Measurements from ENCODE around the gene ADSS1.

Gene ADSS1

GRCh38 chr14:104776961-104777807, 53.2 kb downstream of the ADSS1 start:
- Histone ChIP-seq H3K36me3 (peaks cover 57 to 98% (median 90%) of the 10 kb centered on the region in 11 experiments), H3K27ac (no peak overlapping the region), H3K4me2 (no peak overlapping the region), H3K9ac (0 out of 22 replicates have a peak overlapping the region, but pooled peaks of 1 of the 11 experiments have one; percentile 23), H3K4me1 (peaks cover 0 to 7% (median 0%) of the 10 kb centered on the region in 10 experiments; a peak in 1 of 20 replicates), H3K4me3 (no peak overlapping the region), H4K20me1 (peaks cover 48 to 100% (median 92%) of the 10 kb centered on the region in 11 experiments), H3K27me3 (no peaks in the 10 kb centered on the region), H3K9me3 (replicated peaks in 1 of 11) (peaks cover 0 to 13% (median 6%) of the 10 kb centered on the region in 11 experiments; a peak in 16 of 22 replicates)
- no peak for TF ChIP-seq Cebpa-rat (IDR thresholded peaks at IDR 0.05)

GRCh38 chr14:104777808-104778249, 53.8 kb downstream of the ADSS1 start:
- no peak for TF ChIP-seq Cebpa-rat (IDR thresholded peaks at IDR 0.05)
- Histone ChIP-seq H3K4me1 (peaks cover 0 to 10% (median 2%) of the 10 kb centered on the region in 10 experiments; a peak in 9 of 20 replicates), H3K4me2 (no peak overlapping the region), H3K9ac (0 out of 22 replicates have a peak overlapping the region, but pooled peaks of 1 of the 11 experiments have one; percentile 23), H3K36me3 (peaks cover 51 to 98% (median 85%) of the 10 kb centered on the region in 11 experiments), H3K27me3 (no peaks in the 10 kb centered on the region), H3K4me3 (no peak overlapping the region), H3K9me3 (replicated peaks in 1 of 11) (peaks cover 0 to 7% (median 0%) of the 10 kb centered on the region in 11 experiments; a peak in 5 of 22 replicates), H4K20me1 (peaks cover 55 to 100% (median 92%) of the 10 kb centered on the region in 11 experiments), H3K27ac (no peak overlapping the region)

GRCh38 chr14:104778694-104779331, 54.8 kb downstream of the ADSS1 start:
- Histone ChIP-seq H3K27me3 (no peaks in the 10 kb centered on the region), H3K4me1 (peaks cover 0 to 16% (median 8%) of the 10 kb centered on the region in 10 experiments; a peak in 15 of 20 replicates), H4K20me1 (peaks cover 62 to 100% (median 92%) of the 10 kb centered on the region in 11 experiments), H3K4me2 (no peak overlapping the region), H3K27ac (no peak overlapping the region), H3K9me3 (replicated peaks in 1 of 11) (no peaks in the 10 kb centered on the region), H3K36me3 (peaks cover 42 to 95% (median 78%) of the 10 kb centered on the region in 11 experiments), H3K4me3 (no peak overlapping the region), H3K9ac (0 out of 22 replicates have a peak overlapping the region, but pooled peaks of 2 of the 11 experiments have one; percentile 1 to 7)
- no peak for TF ChIP-seq Cebpa-rat (IDR thresholded peaks at IDR 0.05)

DNA sequence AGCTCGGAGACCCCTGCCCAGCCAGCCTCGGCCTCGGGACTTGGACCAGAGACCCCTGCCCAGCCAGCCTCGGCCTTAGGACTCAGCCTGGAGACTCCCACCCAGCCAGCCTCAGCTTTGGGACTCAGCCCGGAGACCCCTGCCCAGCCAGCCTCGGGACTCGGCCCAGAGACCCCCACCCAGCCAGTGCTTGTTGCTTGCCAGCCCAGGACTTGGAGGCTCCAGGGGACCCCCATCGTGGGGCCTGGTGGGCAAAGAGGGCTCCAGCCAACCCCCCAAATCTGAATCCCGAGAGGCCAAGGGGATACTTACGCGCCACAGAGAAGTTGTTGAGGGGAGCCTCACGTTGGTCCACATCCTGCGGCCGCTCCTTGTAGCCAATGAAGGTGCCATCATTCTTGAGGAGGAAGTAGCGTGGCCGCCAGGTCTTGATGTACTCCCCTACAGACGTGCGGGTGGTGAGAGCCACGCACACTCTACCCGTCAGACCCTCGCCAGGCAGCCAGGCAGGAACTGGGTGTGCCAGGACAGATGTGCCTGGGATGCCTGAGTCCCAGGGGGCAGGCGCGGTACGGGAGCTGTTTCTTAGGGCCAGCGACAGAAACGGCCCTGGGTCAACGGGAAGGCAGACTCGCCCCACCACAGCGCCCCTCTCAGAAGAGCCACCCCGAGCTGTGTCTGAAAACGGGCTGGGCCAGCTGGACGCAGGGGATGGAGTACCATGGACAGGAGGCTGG, 55.9 kb downstream of the ADSS1 start:
- H3K9ac ChIP-seq, result no peak overlapping the region
- peaks cover 73 to 100% (median 94%) of the 10 kb centered on the region in 11 experiments for H4K20me1 ChIP-seq
- no peak overlapping the region for H3K27ac ChIP-seq
- peaks cover 0 to 27% (median 20%) of the 10 kb centered on the region in 10 experiments; a peak in 16 of 20 replicates for H3K4me1 ChIP-seq
- TF ChIP-seq Cebpa-rat (IDR thresholded peaks at IDR 0.05), result no peak
- H3K9me3 ChIP-seq (replicated peaks in 1 of 11), result no peaks in the 10 kb centered on the region
- no peak overlapping the region for H3K4me2 ChIP-seq
- H3K4me3 ChIP-seq, result no peak overlapping the region
- no peaks in the 10 kb centered on the region for H3K27me3 ChIP-seq
- H3K36me3 ChIP-seq, result peaks cover 32 to 95% (median 73%) of the 10 kb centered on the region in 11 experiments

- Histone ChIP-seq H3K4me2 (no peak overlapping the region), H3K27me3 (no peaks in the 10 kb centered on the region), H3K27ac (no peak overlapping the region), H3K9me3 (replicated peaks in 1 of 11) (no peaks in the 10 kb centered on the region), H3K4me1 (peaks cover 2 to 33% (median 26%) of the 10 kb centered on the region in 10 experiments), H3K4me3 (no peak overlapping the region), H3K9ac (no peak overlapping the region), H4K20me1 (peaks cover 79 to 100% (median 95%) of the 10 kb centered on the region in 11 experiments), H3K36me3 (peaks cover 36 to 95% (median 69%) of the 10 kb centered on the region in 11 experiments)
- no peak for TF ChIP-seq Cebpa-rat (IDR thresholded peaks at IDR 0.05)
These were observed 56.5 kb downstream of the ADSS1 start for GRCh38 chr14:104780513-104781030.

DNA sequence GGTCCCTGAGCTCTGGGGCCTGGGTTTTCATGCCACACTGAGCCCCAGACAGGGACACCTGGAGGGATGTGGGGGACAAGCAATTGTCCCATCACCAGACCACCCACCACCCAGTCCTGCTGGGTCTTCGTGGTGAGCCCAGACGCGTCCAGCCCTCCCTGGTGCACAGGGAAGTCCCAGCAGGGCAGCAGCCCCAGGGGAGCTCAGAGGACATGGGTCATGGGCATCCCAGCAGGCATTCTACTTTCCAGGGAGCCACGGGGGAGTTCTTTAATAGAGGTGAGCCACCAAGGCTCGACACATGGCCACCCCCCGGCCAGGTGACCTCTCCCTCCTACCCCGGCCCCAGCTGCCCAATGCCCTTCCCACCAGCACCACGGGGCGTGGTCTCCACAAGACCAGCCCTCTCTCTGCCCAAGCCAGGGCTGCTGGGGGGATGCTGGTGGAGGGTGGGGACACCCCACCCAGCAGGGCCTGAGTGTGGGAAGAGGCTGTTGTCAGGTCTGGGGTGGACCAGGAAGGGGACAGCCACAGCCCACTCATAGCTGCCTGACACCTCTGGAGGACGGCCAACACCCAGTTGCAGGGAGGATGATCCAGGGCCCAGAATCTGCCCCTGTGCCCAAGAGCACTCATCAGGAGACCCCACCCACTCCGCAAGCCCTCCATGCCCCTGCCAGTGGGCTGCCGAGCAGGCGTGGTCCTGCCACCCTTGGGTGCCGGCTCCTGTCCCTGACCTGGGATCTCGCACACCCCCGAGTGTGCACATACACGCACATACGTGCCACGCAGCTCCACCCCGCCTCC, 57.4 kb downstream of the ADSS1 start:
- TF ChIP-seq Cebpa-rat (IDR thresholded peaks at IDR 0.05), result no peak
- Histone ChIP-seq H3K4me2 (no peak overlapping the region), H3K9me3 (replicated peaks in 1 of 11) (no peaks in the 10 kb centered on the region), H4K20me1 (peaks cover 86 to 100% (median 96%) of the 10 kb centered on the region in 11 experiments), H3K27ac (no peak overlapping the region), H3K9ac (no peak overlapping the region), H3K4me1 (peaks cover 11 to 42% (median 35%) of the 10 kb centered on the region in 10 experiments), H3K36me3 (peaks cover 34 to 90% (median 64%) of the 10 kb centered on the region in 11 experiments), H3K4me3 (no peak overlapping the region), H3K27me3 (no peaks in the 10 kb centered on the region)

DNA sequence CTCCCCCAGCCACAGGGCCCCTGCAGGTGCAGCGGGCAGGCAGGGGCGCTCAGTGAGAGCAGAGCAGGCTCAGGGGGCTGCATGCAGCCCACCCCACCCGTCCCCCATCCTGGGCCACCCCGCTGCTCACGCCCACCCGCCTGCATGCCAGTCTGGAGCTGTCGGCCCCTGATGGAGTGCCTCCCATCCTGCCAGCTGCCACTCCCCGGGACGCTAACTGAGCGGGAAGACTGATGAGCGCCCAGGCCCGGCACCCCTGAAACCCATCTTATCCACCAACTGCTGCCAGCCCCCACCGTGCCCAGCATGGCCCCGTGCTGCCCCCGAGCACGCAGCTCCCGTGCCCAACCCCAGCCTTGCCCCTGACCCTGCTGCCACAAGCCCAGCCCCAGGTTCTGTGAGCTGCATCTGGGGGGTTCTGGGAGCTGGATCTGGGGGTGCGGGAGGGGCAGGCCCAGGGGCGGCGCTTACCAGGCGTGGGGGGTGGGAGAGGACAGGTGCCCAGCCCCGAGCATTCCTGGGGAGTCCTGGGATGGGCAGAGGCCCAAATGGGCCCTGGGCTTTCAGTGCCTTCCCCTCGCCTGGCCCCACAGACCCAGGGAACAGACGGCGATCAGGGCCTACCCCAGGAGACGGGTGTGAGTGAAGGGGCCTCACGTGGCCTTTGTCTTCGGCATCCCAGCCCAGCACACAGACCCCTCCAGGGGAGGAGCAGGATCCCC, 58.2 kb downstream of the ADSS1 start:
- H3K27me3 ChIP-seq, result no peaks in the 10 kb centered on the region
- peaks cover 78 to 100% (median 96%) of the 10 kb centered on the region in 11 experiments for H4K20me1 ChIP-seq
- peaks cover 32 to 90% (median 61%) of the 10 kb centered on the region in 11 experiments for H3K36me3 ChIP-seq
- peak overlapping the region in 4 of 11 experiments; percentile 7 to 45 (median 26); a peak in 2 of 22 replicates for H3K27ac ChIP-seq
- peak overlapping the region in 4 of 11 experiments; percentile 4 to 58 (median 52); a peak in 6 of 22 replicates for H3K4me2 ChIP-seq
- no peak overlapping the region for H3K4me3 ChIP-seq
- peak overlapping the region in 7 of 11 experiments; percentile 15 to 59 (median 44); a peak in 10 of 22 replicates for H3K9ac ChIP-seq
- H3K4me1 ChIP-seq, result peaks cover 19 to 50% (median 43%) of the 10 kb centered on the region in 10 experiments
- no peak for TF ChIP-seq Cebpa-rat (IDR thresholded peaks at IDR 0.05)
- H3K9me3 ChIP-seq (replicated peaks in 1 of 11), result no peaks in the 10 kb centered on the region
